H1 (cell line): ENCODE measurements around the gene DENND1A. TPM values are rescaled to one million over a fixed set of nuclear protein-coding genes. Genes with fewer than 3 reads are reported as not detected.

Experiments used
- ATF2 ChIP-seq: IDR thresholded peaks from 2 replicates; pipeline ENCODE4 v1.6.1; 2012; ENCODE audit warnings: low read length, inconsistent platforms
- CHD7 ChIP-seq: fragments of 300-600 bp; sonication (generic); IDR thresholded peaks from 2 replicates; pipeline ENCODE4 v1.7.1; 2012; ENCODE audit warnings: low read length, moderate library complexity, mild to moderate bottlenecking, inconsistent platforms; ENCODE audit not compliant: insufficient replicate concordance
- CTBP2 ChIP-seq: IDR thresholded peaks from 2 replicates; pipeline ENCODE4 v1.7.0; 2011; ENCODE audit warnings: borderline replicate concordance, mild to moderate bottlenecking, moderate library complexity, mixed read lengths, low read length; ENCODE audit not compliant: insufficient read depth, insufficient read length
- EP300 ChIP-seq, 2 experiments: IDR thresholded peaks; 1 replicate in 1 of 2; 2 replicates in 1 of 2; pipeline ENCODE4 v1.6.1; 2011 to 2012; ENCODE audit warnings: low read depth in 2 of 2, low read length in 2 of 2, mild to moderate bottlenecking in 2 of 2, borderline replicate concordance in 1 of 2, inconsistent platforms in 1 of 2, moderate library complexity in 1 of 2
- GTF2F1 ChIP-seq: IDR thresholded peaks from 2 replicates; pipeline ENCODE4 v1.6.1; 2012; ENCODE audit warnings: low read depth, low read length, improper control_type of control experiment, borderline replicate concordance
- HDAC6 ChIP-seq: IDR thresholded peaks from one replicate; pipeline ENCODE4 v1.7.1; 2012; ENCODE audit warnings: low read depth, mild to moderate bottlenecking, inconsistent platforms, low read length, moderate library complexity
- TAF7 ChIP-seq: optimal IDR thresholded peaks from 2 replicates; pipeline ENCODE3; 2011; ENCODE audit warnings: low read depth, mild to moderate bottlenecking, inconsistent platforms, low read length, moderate library complexity, borderline replicate concordance
- TEAD4 ChIP-seq: IDR thresholded peaks from 2 replicates; pipeline ENCODE4 v1.6.1; 2012; ENCODE audit warnings: low read depth, low read length, inconsistent platforms, mixed read lengths
- polyA plus RNA-seq, 7 experiments: library from polyadenylated mRNA; depleted of rRNA in 3 of 7; stranded (reverse) in 5 of 7; unstranded in 2 of 7; fragments of >200 nt in 5 of 7; fragments of 200-250 nt in 2 of 7; gene quantifications; 1 replicate in 5 of 7; 2 replicates in 1 of 7; 4 replicates in 1 of 7; pipeline versions ENCODE4 v1.2.1 to v1.2.3, GENCODE V29; 2011 to 2013; ENCODE audit warnings: missing spikeins in 2 of 7, mixed read lengths in 2 of 7
- total RNA-seq: library from RNA; stranded (reverse); fragmentation: NEBNext Ultra II Directional; extraction: Animal tissue kit (Norgen Biotek cat#: 25700); gene quantifications from 2 replicates; pipeline ENCODE4 v1.2.1, GENCODE V29; 2021

DENND1A gene
- total and polyA plus RNA-seq, 2 of the 8 experiments (the other 6 are each of a cell fraction or from before 2014, with no cell fraction given), result 24.1 to 26.4 TPM

GRCh38 chr9:123784518-123784917, 145.4 kb downstream of the DENND1A start (continued):
- TF ChIP-seq CHD7 (no peak), EP300 (IDR thresholded peaks at IDR 0.05; ENCODE audit: borderline replicate concordance in 1 of 2, low read depth in 2 of 2, low read length in 2 of 2) (no peak), TEAD4 (no peak), TAF7 (no peak), ATF2 (no peak), GTF2F1 (no peak), CTBP2 (no peak), HDAC6 (no peak)
